CD4-positive, alpha-beta T cell (primary cell): ENCODE results near the gene HS6ST3. TPM values are rescaled to one million over a fixed set of nuclear protein-coding genes. Genes with fewer than 3 reads are reported as not detected.

ENCODE experiments used
- ATAC-seq: fragments of 200-7000 bp; cut with Tn5 transposase; one replicate; pipeline ENCODE4 v1.10.0; 2022; ENCODE audit warnings: mild to moderate bottlenecking; ENCODE audit not compliant: poor library complexity
- CTCF ChIA-PET: fragments of 350-600 bp; sonication (Branson Sonifier 250); formaldehyde crosslinking; loops from one replicate; lab custom pipeline; 2021; ENCODE audit warnings: antibody characterized with exemption, inconsistent platforms; lab: Charles Lee
- POLR2A ChIA-PET: fragments of 350-600 bp; sonication (Branson Sonifier 250); formaldehyde crosslinking; loops from one replicate; lab custom pipeline; 2021; ENCODE audit warnings: antibody characterized with exemption, inconsistent platforms; lab: Charles Lee
- DNase-seq, 14 experiments: peaks; one replicate each; pipeline ENCODE4 v3.0.0-alpha.2; 2013 to 2020; ENCODE audit warnings: mixed read lengths in 2 of 14
- H3K27ac ChIP-seq, 2 donors: one replicate each; pipeline versions ENCODE4 v1.5.1 to v1.7.0; 2013; ENCODE audit warnings: low read length in 2 of 2, low read depth in 1 of 2, mild to moderate bottlenecking in 1 of 2
- H3K27me3 ChIP-seq, 2 experiments: 1 replicate in 1 of 2; 2 replicates in 1 of 2; pipeline versions ENCODE4 v1.6.1 to v1.7.0; 2013; ENCODE audit warnings: low read length in 2 of 2, control low read depth in 1 of 2, mild to moderate bottlenecking in 1 of 2, moderate library complexity in 1 of 2; ENCODE audit not compliant: insufficient read depth in 2 of 2, control insufficient read depth in 1 of 2
- H3K36me3 ChIP-seq: one replicate; pipeline ENCODE4 v1.6.1; 2013; ENCODE audit warnings: low read length, control low read depth; ENCODE audit not compliant: insufficient read depth
- H3K4me1 ChIP-seq: one replicate; pipeline ENCODE4 v1.6.1; 2013; ENCODE audit warnings: low read length, control low read depth; ENCODE audit not compliant: insufficient read depth
- H3K4me3 ChIP-seq: one replicate; pipeline ENCODE4 v1.5.1; 2013; ENCODE audit warnings: mild to moderate bottlenecking, low read length, moderate library complexity
- H3K9me3 ChIP-seq, 2 experiments: 1 replicate in 1 of 2; 2 replicates in 1 of 2; pipeline versions ENCODE4 v1.6.1 to v1.7.0; 2013; ENCODE audit warnings: low read length in 2 of 2, mild to moderate bottlenecking in 2 of 2, control low read depth in 1 of 2, moderate library complexity in 1 of 2; ENCODE audit not compliant: control insufficient read depth in 1 of 2, insufficient read depth in 1 of 2
- H3K27ac Mint-ChIP-seq: one replicate; pipeline ENCODE4 v1.8.0; 2020; ENCODE audit warnings: mixed read lengths
- H3K27me3 Mint-ChIP-seq: one replicate; pipeline ENCODE4 v1.8.0; 2021; ENCODE audit warnings: mixed read lengths
- H3K36me3 Mint-ChIP-seq: one replicate; pipeline ENCODE4 v1.8.0; 2021; ENCODE audit warnings: low read depth, mixed read lengths
- H3K4me1 Mint-ChIP-seq: one replicate; pipeline ENCODE4 v1.8.0; 2021; ENCODE audit warnings: low read depth, mixed read lengths
- H3K4me3 Mint-ChIP-seq: one replicate; pipeline ENCODE4 v1.8.0; 2020; ENCODE audit warnings: mild to moderate bottlenecking, mixed read lengths
- H3K9me3 Mint-ChIP-seq: one replicate; pipeline ENCODE4 v1.8.0; 2020; ENCODE audit warnings: mixed read lengths
- intact Hi-C, 2 experiments: fragments of 100-400 bp; cut with DNase I in 1 of 2; cut with micrococcal nuclease in 1 of 2; formaldehyde crosslinking; loops; one replicate each; pipeline versions ENCODE4 v1.15.1 to v1.9.0; 2023 to 2025; cut with DNase I, micrococcal nuclease
- total RNA-seq, 174 experiments: library from RNA in 2 of 174; stranded (reverse) in 2 of 174; gene quantifications; one replicate each; pipeline ENCODE4 v1.2.3 and lab custom pipeline; 2021 to 2026
- TF ChIP-seq, protein P1 (sequence below): fragments of 200-600 bp; IDR thresholded peaks from one replicate; pipeline ENCODE4 v1.8.0; 2022; ENCODE audit warnings: antibody characterized with exemption, mild to moderate bottlenecking

HS6ST3 gene
- total RNA-seq, 2 experiments from 2014 or later: not detected

- Histone ChIP-seq H3K27me3 (no peaks in the 10 kb centered on the region), H3K27ac (no peak overlapping the region), H3K36me3 (no peaks in the 10 kb centered on the region), H3K4me1 (no peaks in the 10 kb centered on the region), H3K4me3 (no peak overlapping the region), H3K9me3 (peaks cover 0 to 7% of the 10 kb centered on the region in 2 experiments)
- Mint-ChIP-seq H3K9me3 (peaks cover 8% of the 10 kb centered on the region), H3K4me3 (no peak overlapping the region), H3K27ac (no peak overlapping the region), H3K4me1 (no peaks in the 10 kb centered on the region), H3K36me3 (no peaks in the 10 kb centered on the region), H3K27me3 (no peaks in the 10 kb centered on the region)
- CTCF ChIA-PET: no interaction called here
- TF ChIP-seq, protein P1, sequence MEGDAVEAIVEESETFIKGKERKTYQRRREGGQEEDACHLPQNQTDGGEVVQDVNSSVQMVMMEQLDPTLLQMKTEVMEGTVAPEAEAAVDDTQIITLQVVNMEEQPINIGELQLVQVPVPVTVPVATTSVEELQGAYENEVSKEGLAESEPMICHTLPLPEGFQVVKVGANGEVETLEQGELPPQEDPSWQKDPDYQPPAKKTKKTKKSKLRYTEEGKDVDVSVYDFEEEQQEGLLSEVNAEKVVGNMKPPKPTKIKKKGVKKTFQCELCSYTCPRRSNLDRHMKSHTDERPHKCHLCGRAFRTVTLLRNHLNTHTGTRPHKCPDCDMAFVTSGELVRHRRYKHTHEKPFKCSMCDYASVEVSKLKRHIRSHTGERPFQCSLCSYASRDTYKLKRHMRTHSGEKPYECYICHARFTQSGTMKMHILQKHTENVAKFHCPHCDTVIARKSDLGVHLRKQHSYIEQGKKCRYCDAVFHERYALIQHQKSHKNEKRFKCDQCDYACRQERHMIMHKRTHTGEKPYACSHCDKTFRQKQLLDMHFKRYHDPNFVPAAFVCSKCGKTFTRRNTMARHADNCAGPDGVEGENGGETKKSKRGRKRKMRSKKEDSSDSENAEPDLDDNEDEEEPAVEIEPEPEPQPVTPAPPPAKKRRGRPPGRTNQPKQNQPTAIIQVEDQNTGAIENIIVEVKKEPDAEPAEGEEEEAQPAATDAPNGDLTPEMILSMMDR: no peak
- intact Hi-C loops: no loop called here
- POLR2A ChIA-PET: no interaction called here
- DNase-seq: no peak
- no peak for ATAC-seq
Measured at GRCh38 chr13:96499656-96500055, 409.7 kb downstream of the HS6ST3 start.

- ChIA-PET CTCF (no interaction called here), POLR2A (no interaction called here)
- Mint-ChIP-seq H3K27me3 (no peaks in the 10 kb centered on the region), H3K4me3 (no peak overlapping the region), H3K9me3 (peaks cover 8% of the 10 kb centered on the region), H3K27ac (no peak overlapping the region), H3K4me1 (no peaks in the 10 kb centered on the region), H3K36me3 (no peaks in the 10 kb centered on the region)
- Histone ChIP-seq H3K4me1 (no peaks in the 10 kb centered on the region), H3K36me3 (no peaks in the 10 kb centered on the region), H3K9me3 (peaks cover 0 to 4% of the 10 kb centered on the region in 2 experiments), H3K27me3 (no peaks in the 10 kb centered on the region), H3K27ac (no peak overlapping the region), H3K4me3 (no peak overlapping the region)
- TF ChIP-seq, protein P1: no peak
- ATAC-seq (no peak), DNase-seq (no peak)
- intact Hi-C loops: no loop called here
Measured at GRCh38 chr13:96500953-96501352, 411.0 kb downstream of the HS6ST3 start.

DNA sequence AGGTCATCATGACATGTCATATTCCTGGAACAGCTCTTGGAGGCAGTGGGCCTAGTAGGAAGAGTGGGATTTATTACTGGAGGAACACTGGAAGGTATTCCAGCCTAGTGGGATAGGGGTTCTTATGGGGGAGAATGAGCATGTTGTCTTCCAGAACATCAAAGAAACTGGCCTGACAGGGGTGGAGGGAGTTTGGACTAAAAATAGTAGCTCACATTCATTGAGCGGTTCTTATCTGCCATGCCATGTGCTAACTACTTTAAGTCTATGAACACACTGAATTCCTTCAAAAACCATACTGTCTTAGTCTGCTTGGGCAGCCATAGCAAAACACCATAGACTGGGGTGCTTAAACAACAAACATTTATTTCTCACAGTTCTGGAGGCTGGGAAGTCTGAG, 413.6 kb downstream of the HS6ST3 start:
- H3K27ac Mint-ChIP-seq: no peak overlapping the region
- Histone ChIP-seq H3K4me3 (no peak overlapping the region), H3K27ac (no peak overlapping the region), H3K36me3 (no peaks in the 10 kb centered on the region), H3K27me3 (no peaks in the 10 kb centered on the region), H3K4me1 (no peaks in the 10 kb centered on the region), H3K9me3 (peaks cover 0 to 3% of the 10 kb centered on the region in 2 experiments)
- no peak overlapping the region for H3K4me3 Mint-ChIP-seq
- ATAC-seq (no peak), DNase-seq (no peak)
- ChIA-PET POLR2A (no interaction called here), CTCF (no interaction called here)
- peaks cover 2% of the 10 kb centered on the region for H3K9me3 Mint-ChIP-seq
- H3K27me3 Mint-ChIP-seq: no peaks in the 10 kb centered on the region
- no peaks in the 10 kb centered on the region for H3K4me1 Mint-ChIP-seq
- intact Hi-C loops: no loop called here
- no peaks in the 10 kb centered on the region for H3K36me3 Mint-ChIP-seq
- TF ChIP-seq, protein P1: no peak
